HepG2 (cell line): Measurements from ENCODE around the gene RNU4-1. TPM values are rescaled to one million over a fixed set of nuclear protein-coding genes. Genes with fewer than 3 reads are reported as not detected.

Source experiments
- ATAC-seq: fragments of 200-7000 bp; cut with Tn5 transposase; 3 replicates; pipeline ENCODE4 v1.9.1; 2020; ENCODE audit warnings: mild to moderate bottlenecking, moderate library complexity
- BruUV-seq: library from RNA; stranded (reverse); fragments of 400-500 nt; replicated peaks from 2 replicates; lab custom pipeline; 2021; lab: Mats Ljungman, UMichigan
- CTCF ChIA-PET: fragments of 300-600 bp; formaldehyde crosslinking; extraction: SDS; loops from one replicate; lab custom pipeline; 2021; ENCODE audit warnings: low total read pairs, inconsistent platforms, low intra/inter-chr PET ratio; lab: Yijun Ruan, JAX
- POLR2A ChIA-PET: fragments of 350-600 bp; sonication (Branson Sonifier 250); formaldehyde crosslinking; loops from one replicate; lab custom pipeline; 2020; ENCODE audit warnings: antibody characterized with exemption, inconsistent platforms; lab: Yijun Ruan, JAX
- DNase-seq: peaks from one replicate; pipeline ENCODE4 v3.0.0-alpha.2; 2015; ENCODE audit warnings: low spot score
- FAIRE-seq: peaks from 3 replicates; lab custom pipeline; 2011; peaks lifted over from hg19 to GRCh38; lab: Jason Lieb, UNC
- H2AFZ ChIP-seq: one replicate; pipeline ENCODE4 v1.6.1; 2011; ENCODE audit warnings: low read length, inconsistent platforms
- H3K27ac ChIP-seq: fragments of 300-600 bp; 3 replicates; pipeline ENCODE4 v1.8.0; 2011; ENCODE audit warnings: mixed run types, mild to moderate bottlenecking, mixed read lengths, low read length, inconsistent platforms; ENCODE audit not compliant: insufficient read depth; ENCODE audit errors: extremely low read length
- H3K27me3 ChIP-seq, 2 experiments: fragments of 200-600 bp in 1 of 2; 2 replicates in 1 of 2; 3 replicates in 1 of 2; pipeline versions ENCODE4 v1.6.0 to v1.8.0; 2011; ENCODE audit warnings: low read length in 2 of 2, mild to moderate bottlenecking in 2 of 2, moderate library complexity in 2 of 2, inconsistent platforms in 1 of 2; ENCODE audit not compliant: insufficient read depth in 2 of 2, control insufficient read depth in 1 of 2
- H3K36me3 ChIP-seq, 2 experiments: fragments of 200-600 bp in 1 of 2; replicated peaks in 1 of 2; 2 replicates in 1 of 2; 3 replicates in 1 of 2; pipeline versions ENCODE4 v1.5.1 to v1.8.0; 2011; ENCODE audit warnings: low read length in 2 of 2, inconsistent platforms in 1 of 2; ENCODE audit not compliant: insufficient read depth in 2 of 2, control insufficient read depth in 1 of 2
- H3K4me1 ChIP-seq: 2 replicates; pipeline ENCODE4 v1.5.1; 2012; ENCODE audit warnings: low read length, inconsistent platforms; ENCODE audit not compliant: insufficient read depth
- H3K4me2 ChIP-seq: 2 replicates; pipeline ENCODE4 v1.6.0; 2011; ENCODE audit warnings: low read depth, low read length, inconsistent platforms
- H3K4me3 ChIP-seq, 3 experiments: fragments of 200-600 bp in 1 of 3; sonication (generic), shearing (Covaris generic) in 1 of 3; replicated peaks in 1 of 3; 2 replicates each; pipeline ENCODE4 v1.5.1; 2011 to 2016; ENCODE audit warnings: low read length in 3 of 3, inconsistent platforms in 2 of 3, low read depth in 2 of 3, mild to moderate bottlenecking in 2 of 3, control low read depth in 1 of 3, mixed read lengths in 1 of 3; ENCODE audit not compliant: insufficient read depth in 1 of 3
- H3K79me2 ChIP-seq: one replicate; pipeline ENCODE4 v1.6.1; 2011; ENCODE audit warnings: low read length, inconsistent platforms; ENCODE audit not compliant: insufficient read depth
- H3K9ac ChIP-seq: 2 replicates; pipeline ENCODE4 v1.6.0; 2011; ENCODE audit warnings: mild to moderate bottlenecking, low read depth, low read length, inconsistent platforms; ENCODE audit not compliant: insufficient read depth
- H3K9me3 ChIP-seq: 2 replicates; pipeline ENCODE4 v1.5.1; 2012; ENCODE audit warnings: mild to moderate bottlenecking, low read length
- H4K20me1 ChIP-seq: 2 replicates; pipeline ENCODE4 v1.6.0; 2011; ENCODE audit warnings: inconsistent platforms, mild to moderate bottlenecking, low read length, moderate library complexity; ENCODE audit not compliant: insufficient read depth
- ADNP ChIP-seq: sonication (generic); formaldehyde crosslinking; IDR thresholded peaks from 2 replicates; pipeline ENCODE4 v1.4.0; 2020; ENCODE audit warnings: missing genetic modification reagents
- AFF4 ChIP-seq: sonication (generic); formaldehyde crosslinking; IDR thresholded peaks from 2 replicates; pipeline ENCODE4 v1.4.0; 2020; ENCODE audit warnings: missing genetic modification reagents
- DPF2 ChIP-seq: sonication (generic); formaldehyde crosslinking; IDR thresholded peaks from 2 replicates; pipeline ENCODE4 v1.4.0; 2020; ENCODE audit warnings: mild to moderate bottlenecking, low read depth, missing genetic modification reagents, borderline replicate concordance
- NCOR1 ChIP-seq: fragments of 200-600 bp; sonication (generic); IDR thresholded peaks from 2 replicates; pipeline ENCODE4 v1.7.0; 2017; ENCODE audit warnings: antibody characterized with exemption, low read length, borderline replicate concordance
- SRF ChIP-seq: IDR thresholded peaks from 2 replicates; pipeline ENCODE4 v1.6.1; 2011; ENCODE audit warnings: mild to moderate bottlenecking, low read depth, low read length, moderate library complexity
- TP53 ChIP-seq: sonication (generic); formaldehyde crosslinking; conservative IDR thresholded peaks from 2 replicates; pipeline ENCODE4 v1.4.0; 2020; ENCODE audit warnings: missing genetic modification reagents
- ZFAT ChIP-seq: sonication (generic); formaldehyde crosslinking; conservative IDR thresholded peaks from 2 replicates; pipeline ENCODE4 v1.8.1; 2023; ENCODE audit warnings: missing genetic modification reagents, inconsistent platforms
- ZNF230 ChIP-seq: sonication (generic); formaldehyde crosslinking; IDR thresholded peaks from 2 replicates; pipeline ENCODE4 v1.4.0; 2020; ENCODE audit warnings: mild to moderate bottlenecking, missing genetic modification reagents
- ZNF672 ChIP-seq: sonication (generic); formaldehyde crosslinking; IDR thresholded peaks from 2 replicates; pipeline ENCODE4 v1.8.1; 2022; ENCODE audit warnings: missing genetic modification reagents
- WGBS: methylation state at CpG from one replicate; pipeline ENCODE4 v1.1.6; 2017; ENCODE audit warnings: low lambda C conversion rate; 5-methylcytosine and 5-hydroxymethylcytosine counted together
- in situ Hi-C: cut with HindIII; loops from 2 replicates; pipeline ENCODE4 v1.10.0; 2017; ENCODE audit warnings: low pct_unique_long_range_greater_than_20kb; ENCODE audit not compliant: extremely low pct_ligation_motif_present
- intact Hi-C: fragments of 100-400 bp; cut with micrococcal nuclease; formaldehyde crosslinking; loops from one replicate; pipeline ENCODE4 v1.10.0; 2022; ENCODE audit not compliant: unreplicated experiment
- polyA plus RNA-seq, 8 experiments: library from polyadenylated mRNA; depleted of rRNA in 3 of 8; stranded (reverse) in 7 of 8; unstranded in 1 of 8; fragments of >200 nt; fragmentation: Illumina TruSeq in 4 of 8; extraction: Trizol in 4 of 8; gene quantifications; 2 replicates each; pipeline versions ENCODE4 v1.2.1 to v1.2.3, GENCODE V29; 2011 to 2016; ENCODE audit warnings: low read depth in 4 of 8, missing spikeins in 1 of 8, mixed read lengths in 1 of 8; ENCODE audit not compliant: insufficient read depth in 1 of 8
- total RNA-seq, 5 experiments: library from RNA; depleted of rRNA; stranded (reverse); fragments of >200 nt; fragmentation: Illumina TruSeq; extraction: Trizol; gene quantifications; 2 replicates each; pipeline ENCODE4 v1.2.3, GENCODE V29; 2016; ENCODE audit warnings: low read depth in 1 of 5
- TF ChIP-seq, protein P1 (sequence below): sonication (generic); formaldehyde crosslinking; IDR thresholded peaks from 2 replicates; pipeline ENCODE4 v1.4.0; 2020; ENCODE audit warnings: low read depth, mild to moderate bottlenecking, missing genetic modification reagents

RNU4-1 gene
- total and polyA plus RNA-seq, 2 of the 13 experiments (the other 11 are each of a cell fraction or from before 2014, with no cell fraction given): 7,407 TPM; not detected in 1

- TF ChIP-seq AFF4 (CRISPR knock-in tag) (no peak), SRF (no peak), NCOR1 (no peak), DPF2 (CRISPR knock-in tag) (no peak), ZFAT (no peak), ZNF672 (CRISPR knock-in tag) (no peak), TP53 (CRISPR knock-in tag) (no peak), ADNP (CRISPR knock-in tag) (no peak), ZNF230 (CRISPR knock-in tag) (no peak)
- TF ChIP-seq, protein P1, sequence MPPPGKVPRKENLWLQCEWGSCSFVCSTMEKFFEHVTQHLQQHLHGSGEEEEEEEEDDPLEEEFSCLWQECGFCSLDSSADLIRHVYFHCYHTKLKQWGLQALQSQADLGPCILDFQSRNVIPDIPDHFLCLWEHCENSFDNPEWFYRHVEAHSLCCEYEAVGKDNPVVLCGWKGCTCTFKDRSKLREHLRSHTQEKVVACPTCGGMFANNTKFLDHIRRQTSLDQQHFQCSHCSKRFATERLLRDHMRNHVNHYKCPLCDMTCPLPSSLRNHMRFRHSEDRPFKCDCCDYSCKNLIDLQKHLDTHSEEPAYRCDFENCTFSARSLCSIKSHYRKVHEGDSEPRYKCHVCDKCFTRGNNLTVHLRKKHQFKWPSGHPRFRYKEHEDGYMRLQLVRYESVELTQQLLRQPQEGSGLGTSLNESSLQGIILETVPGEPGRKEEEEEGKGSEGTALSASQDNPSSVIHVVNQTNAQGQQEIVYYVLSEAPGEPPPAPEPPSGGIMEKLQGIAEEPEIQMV (CRISPR knock-in tag): no peak
- no peaks in the 10 kb centered on the region for H3K79me2 ChIP-seq
- ChIA-PET CTCF (no interaction called here), POLR2A (no interaction called here)
- H3K27me3 ChIP-seq: peaks cover 0 to 1% of the 10 kb centered on the region in 2 experiments; a peak in 3 of 5 replicates
- no TSS peak for BruUV-seq
- DNase-seq: no peak
- ATAC-seq: no peak
- no peaks in the 10 kb centered on the region for H3K36me3 ChIP-seq
- in situ Hi-C loops: no loop called here
- no peak overlapping the region for H3K27ac ChIP-seq
- H3K4me3 ChIP-seq: no peak overlapping the region
- no peak overlapping the region for H2AFZ ChIP-seq
- no peaks in the 10 kb centered on the region for H4K20me1 ChIP-seq
- 0 out of 2 replicates have a peak, but pooled peaks cover 5% of the 10 kb centered on the region for H3K4me1 ChIP-seq
- H3K9me3 ChIP-seq: no peaks in the 10 kb centered on the region
- no peak overlapping the region for H3K4me2 ChIP-seq
- intact Hi-C loops: no loop called here
- no peak for FAIRE-seq
- 58% methylated on average over 3 of the region's 3 CpGs for WGBS
- no peak overlapping the region for H3K9ac ChIP-seq
Observed at GRCh38 chr12:120284381-120284780, 8.7 kb downstream of the RNU4-1 start.
